ENCODE data around the gene VPS37C. TPM values are rescaled to one million over a fixed set of nuclear protein-coding genes. Genes with fewer than 3 reads are reported as not detected.
A peak's percentile ranks its signal among the peaks of the same experiment; 100 is the strongest.

The VPS37C gene
- total and polyA plus RNA-seq, 9 of the 15 experiments (the other 6 are each of a cell fraction or from before 2014, with no cell fraction given) = 0.62 to 29.8 (median 11.5) TPM

DNA sequence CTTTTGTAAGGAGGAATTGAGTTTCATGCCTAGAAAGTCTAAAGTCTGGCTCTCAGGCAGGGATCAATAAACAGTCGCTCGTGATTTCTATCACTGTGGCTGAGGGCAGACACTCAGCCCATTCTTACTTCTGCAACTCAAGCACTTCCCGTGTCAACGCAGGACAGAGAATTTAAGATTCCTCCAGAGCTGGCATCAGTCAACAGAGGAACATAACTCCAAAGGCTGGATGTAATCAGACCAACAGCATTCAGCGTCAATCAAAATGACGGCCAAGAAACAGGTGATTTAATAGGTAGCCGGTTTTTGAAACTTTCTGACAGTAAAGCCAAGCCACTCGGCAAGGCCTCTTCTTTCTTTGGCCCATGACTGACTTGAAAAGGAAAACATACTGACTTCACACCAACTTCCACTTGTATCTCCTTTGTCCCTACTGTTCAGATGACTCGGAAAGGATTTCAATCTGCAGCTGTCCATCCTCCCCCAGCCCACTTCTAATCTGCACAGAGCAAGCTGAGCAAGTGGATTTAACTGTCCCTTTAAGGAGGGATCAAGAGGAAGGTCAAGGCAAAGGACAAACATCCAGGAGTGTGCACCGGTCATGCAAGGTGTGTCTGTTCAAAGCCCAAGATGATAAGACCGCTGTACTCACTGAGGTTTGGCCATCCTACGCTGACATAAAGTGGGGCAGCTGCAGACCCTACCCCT, 9.5 kb downstream of the VPS37C start (continued):
- TF ChIP-seq HDAC3 (IDR thresholded peaks at IDR 0.05; ENCODE audit: borderline replicate concordance, partially characterized antibody) (no peak), ASH1L (IDR thresholded peaks at IDR 0.05; ENCODE audit: borderline replicate concordance, low read depth, partially characterized antibody) (no peak), TCFL5 (CRISPR knock-in tag; conservative IDR thresholded peaks at IDR 0.05) (no peak), ZNF75A (CRISPR knock-in tag; IDR thresholded peaks at IDR 0.05) (no peak), POLR2H (tag; IDR thresholded peaks at IDR 0.05; ENCODE audit: low read depth) (no peak), RFX1 (IDR thresholded peaks at IDR 0.05) (no peak), CGGBP1 (CRISPR knock-in tag; IDR thresholded peaks at IDR 0.05) (no peak), TFAP4 (CRISPR knock-in tag; IDR thresholded peaks at IDR 0.05; ENCODE audit: borderline replicate concordance) (peak; percentile 60), ZKSCAN1 (IDR thresholded peaks at IDR 0.05; ENCODE audit: low read depth, low read length) (no peak), NKRF (IDR thresholded peaks at IDR 0.05; ENCODE audit: borderline replicate concordance) (no peak), PATZ1 (CRISPR knock-in tag; IDR thresholded peaks at IDR 0.05; ENCODE audit: borderline replicate concordance) (no peak), SRSF1 (IDR thresholded peaks at IDR 0.05; ENCODE audit: low read depth, low read length) (no peak)
- TF ChIP-seq, protein P1, sequence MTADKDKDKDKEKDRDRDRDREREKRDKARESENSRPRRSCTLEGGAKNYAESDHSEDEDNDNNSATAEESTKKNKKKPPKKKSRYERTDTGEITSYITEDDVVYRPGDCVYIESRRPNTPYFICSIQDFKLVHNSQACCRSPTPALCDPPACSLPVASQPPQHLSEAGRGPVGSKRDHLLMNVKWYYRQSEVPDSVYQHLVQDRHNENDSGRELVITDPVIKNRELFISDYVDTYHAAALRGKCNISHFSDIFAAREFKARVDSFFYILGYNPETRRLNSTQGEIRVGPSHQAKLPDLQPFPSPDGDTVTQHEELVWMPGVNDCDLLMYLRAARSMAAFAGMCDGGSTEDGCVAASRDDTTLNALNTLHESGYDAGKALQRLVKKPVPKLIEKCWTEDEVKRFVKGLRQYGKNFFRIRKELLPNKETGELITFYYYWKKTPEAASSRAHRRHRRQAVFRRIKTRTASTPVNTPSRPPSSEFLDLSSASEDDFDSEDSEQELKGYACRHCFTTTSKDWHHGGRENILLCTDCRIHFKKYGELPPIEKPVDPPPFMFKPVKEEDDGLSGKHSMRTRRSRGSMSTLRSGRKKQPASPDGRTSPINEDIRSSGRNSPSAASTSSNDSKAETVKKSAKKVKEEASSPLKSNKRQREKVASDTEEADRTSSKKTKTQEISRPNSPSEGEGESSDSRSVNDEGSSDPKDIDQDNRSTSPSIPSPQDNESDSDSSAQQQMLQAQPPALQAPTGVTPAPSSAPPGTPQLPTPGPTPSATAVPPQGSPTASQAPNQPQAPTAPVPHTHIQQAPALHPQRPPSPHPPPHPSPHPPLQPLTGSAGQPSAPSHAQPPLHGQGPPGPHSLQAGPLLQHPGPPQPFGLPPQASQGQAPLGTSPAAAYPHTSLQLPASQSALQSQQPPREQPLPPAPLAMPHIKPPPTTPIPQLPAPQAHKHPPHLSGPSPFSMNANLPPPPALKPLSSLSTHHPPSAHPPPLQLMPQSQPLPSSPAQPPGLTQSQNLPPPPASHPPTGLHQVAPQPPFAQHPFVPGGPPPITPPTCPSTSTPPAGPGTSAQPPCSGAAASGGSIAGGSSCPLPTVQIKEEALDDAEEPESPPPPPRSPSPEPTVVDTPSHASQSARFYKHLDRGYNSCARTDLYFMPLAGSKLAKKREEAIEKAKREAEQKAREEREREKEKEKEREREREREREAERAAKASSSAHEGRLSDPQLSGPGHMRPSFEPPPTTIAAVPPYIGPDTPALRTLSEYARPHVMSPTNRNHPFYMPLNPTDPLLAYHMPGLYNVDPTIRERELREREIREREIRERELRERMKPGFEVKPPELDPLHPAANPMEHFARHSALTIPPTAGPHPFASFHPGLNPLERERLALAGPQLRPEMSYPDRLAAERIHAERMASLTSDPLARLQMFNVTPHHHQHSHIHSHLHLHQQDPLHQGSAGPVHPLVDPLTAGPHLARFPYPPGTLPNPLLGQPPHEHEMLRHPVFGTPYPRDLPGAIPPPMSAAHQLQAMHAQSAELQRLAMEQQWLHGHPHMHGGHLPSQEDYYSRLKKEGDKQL (CRISPR knock-in tag; IDR thresholded peaks at IDR 0.05; ENCODE audit: borderline replicate concordance) = no peak
- TF ChIP-seq, protein P2, sequence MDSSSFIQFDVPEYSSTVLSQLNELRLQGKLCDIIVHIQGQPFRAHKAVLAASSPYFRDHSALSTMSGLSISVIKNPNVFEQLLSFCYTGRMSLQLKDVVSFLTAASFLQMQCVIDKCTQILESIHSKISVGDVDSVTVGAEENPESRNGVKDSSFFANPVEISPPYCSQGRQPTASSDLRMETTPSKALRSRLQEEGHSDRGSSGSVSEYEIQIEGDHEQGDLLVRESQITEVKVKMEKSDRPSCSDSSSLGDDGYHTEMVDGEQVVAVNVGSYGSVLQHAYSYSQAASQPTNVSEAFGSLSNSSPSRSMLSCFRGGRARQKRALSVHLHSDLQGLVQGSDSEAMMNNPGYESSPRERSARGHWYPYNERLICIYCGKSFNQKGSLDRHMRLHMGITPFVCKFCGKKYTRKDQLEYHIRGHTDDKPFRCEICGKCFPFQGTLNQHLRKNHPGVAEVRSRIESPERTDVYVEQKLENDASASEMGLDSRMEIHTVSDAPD (CRISPR knock-in tag; IDR thresholded peaks at IDR 0.05) = no peak
